Mesangial cell (primary cell): ENCODE measurements around the gene CCDC92. TPM values are rescaled to one million over a fixed set of nuclear protein-coding genes. Genes with fewer than 3 reads are reported as not detected.

ENCODE experiments used
- total RNA-seq: library from RNA; depleted of rRNA; stranded (reverse); fragments of >200 nt; gene quantifications from 2 replicates; pipeline ENCODE4 v1.2.3, GENCODE V29; 2015

Gene CCDC92
- 17.9 and 25.4 TPM in 2 replicates for total RNA-seq

GRCh38 chr12:123972457-123973401 lies at the start of gene CCDC92, which contains the start of gene ZNF664:
Gene CCDC92 (minus strand): TSS chr12:123972831. CDS start chr12:123944305, 28,526 bp downstream.
Gene ZNF664 (plus strand): TSS chr12:123973215. CDS start chr12:124012145, 38,930 bp downstream.

Other genes with a start within 250 kb of the CCDC92 start
- gene DNAH10, start 210.5 kb downstream of the CCDC92 start, total RNA-seq: 0.25 TPM in 1 of 2 replicates, not detected in the other
- 34.1 and 150 TPM in 2 replicates for gene ZNF664, start 384 bp upstream of the CCDC92 start, total RNA-seq